MM.1S (cell line): Measurements from ENCODE around the gene SKOR1.

Experiments
- DNase-seq: peaks from one replicate; pipeline ENCODE4 v3.0.0-alpha.2; 2015
- H2AFZ ChIP-seq: fragments of 300-600 bp; sonication (generic); 2 replicates; pipeline ENCODE4 v1.6.0; 2016; ENCODE audit warnings: antibody characterized with exemption, low read length
- H3F3A ChIP-seq: fragments of 300-600 bp; sonication (generic); 2 replicates; pipeline ENCODE4 v1.6.1; 2016; ENCODE audit warnings: mild to moderate bottlenecking, antibody characterized with exemption, low read length, moderate library complexity, mixed read lengths; ENCODE audit not compliant: insufficient read depth
- H3K27ac ChIP-seq: fragments of 300-600 bp; sonication (generic); 2 replicates; pipeline ENCODE4 v1.5.1; 2016; ENCODE audit warnings: mild to moderate bottlenecking, low read length
- H3K27me3 ChIP-seq: fragments of 300-600 bp; sonication (generic); replicated peaks from 2 replicates; pipeline ENCODE4 v1.6.0; 2016; ENCODE audit warnings: low read length; ENCODE audit not compliant: insufficient read depth
- H3K36me3 ChIP-seq: fragments of 300-600 bp; sonication (generic); replicated peaks from 2 replicates; pipeline ENCODE4 v1.6.1; 2016; ENCODE audit warnings: mild to moderate bottlenecking, low read length, mixed read lengths; ENCODE audit not compliant: insufficient read depth
- H3K4me1 ChIP-seq: fragments of 300-600 bp; sonication (generic); 2 replicates; pipeline ENCODE4 v1.6.1; 2016; ENCODE audit warnings: low read length, mixed read lengths
- H3K4me2 ChIP-seq: fragments of 300-600 bp; sonication (generic); 2 replicates; pipeline ENCODE4 v1.6.0; 2016; ENCODE audit warnings: low read depth, low read length
- H3K4me3 ChIP-seq: fragments of 300-600 bp; sonication (generic); 2 replicates; pipeline ENCODE4 v1.5.1; 2016; ENCODE audit warnings: low read length, mixed read lengths
- H3K79me2 ChIP-seq: fragments of 300-600 bp; sonication (generic); 2 replicates; pipeline ENCODE4 v1.6.1; 2016; ENCODE audit warnings: mixed run types, low read length, mixed read lengths
- H3K9ac ChIP-seq: fragments of 300-600 bp; sonication (generic); 2 replicates; pipeline ENCODE4 v1.6.1; 2016; ENCODE audit warnings: low read length, mixed read lengths
- H3K9me2 ChIP-seq: fragments of 300-600 bp; sonication (generic); replicated peaks from 2 replicates; pipeline ENCODE4 v1.6.1; 2016; ENCODE audit warnings: mild to moderate bottlenecking, low read length, mixed read lengths; ENCODE audit not compliant: insufficient read depth
- H3K9me3 ChIP-seq: fragments of 300-600 bp; sonication (generic); replicated peaks from 2 replicates; pipeline ENCODE4 v1.6.1; 2016; ENCODE audit warnings: mild to moderate bottlenecking, low read length, mixed read lengths; ENCODE audit not compliant: insufficient read depth
- H4K20me1 ChIP-seq: fragments of 300-600 bp; sonication (generic); 2 replicates; pipeline ENCODE4 v1.6.1; 2016; ENCODE audit warnings: mild to moderate bottlenecking, low read length, moderate library complexity, mixed read lengths; ENCODE audit not compliant: insufficient read depth
- EZH2 ChIP-seq: fragments of 300-600 bp; sonication (generic); optimal IDR thresholded peaks from 2 replicates; pipeline ENCODE3; 2017; ENCODE audit warnings: low read depth, mild to moderate bottlenecking, antibody characterized with exemption, low read length, mixed read lengths
- EZH2phosphoT487 ChIP-seq: fragments of 300-600 bp; sonication (generic); IDR thresholded peaks from 2 replicates; pipeline ENCODE4 v1.6.1; 2018; ENCODE audit warnings: antibody characterized with exemption, low read length
- TF ChIP-seq, protein P1 (sequence below): fragments of 300-600 bp; sonication (generic); IDR thresholded peaks from 2 replicates; pipeline ENCODE4 v1.5.1; 2016; ENCODE audit warnings: antibody characterized with exemption, low read length, mixed read lengths

SKOR1 gene

DNA sequence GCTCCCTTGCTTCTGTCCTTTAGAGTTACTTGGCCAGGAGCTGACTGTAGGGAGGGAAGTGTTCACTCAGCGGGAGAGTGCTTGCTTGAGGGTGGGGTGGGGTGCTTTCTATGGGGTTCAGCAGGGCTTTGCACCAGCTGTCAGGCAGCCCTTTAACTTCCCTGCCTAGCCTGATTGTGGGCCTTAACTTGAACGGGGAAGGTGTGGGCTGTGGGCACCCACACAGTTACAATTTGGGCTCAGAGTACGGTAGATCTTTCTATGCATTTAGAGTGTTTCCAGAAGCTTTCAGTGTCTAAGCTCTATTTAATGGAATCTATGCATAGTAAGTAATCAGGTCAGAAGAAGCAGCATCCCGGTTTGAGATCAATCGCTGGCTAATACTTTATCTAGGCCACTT lies 48.2 kb upstream of the SKOR1 start:
- no peak overlapping the region for H3K4me3 ChIP-seq
- no peak overlapping the region for H3K4me2 ChIP-seq
- no peak overlapping the region for H3K9ac ChIP-seq
- no peaks in the 10 kb centered on the region for H4K20me1 ChIP-seq
- no peak for TF ChIP-seq EZH2phosphoT487
- no peak for TF ChIP-seq EZH2
- TF ChIP-seq, protein P1, sequence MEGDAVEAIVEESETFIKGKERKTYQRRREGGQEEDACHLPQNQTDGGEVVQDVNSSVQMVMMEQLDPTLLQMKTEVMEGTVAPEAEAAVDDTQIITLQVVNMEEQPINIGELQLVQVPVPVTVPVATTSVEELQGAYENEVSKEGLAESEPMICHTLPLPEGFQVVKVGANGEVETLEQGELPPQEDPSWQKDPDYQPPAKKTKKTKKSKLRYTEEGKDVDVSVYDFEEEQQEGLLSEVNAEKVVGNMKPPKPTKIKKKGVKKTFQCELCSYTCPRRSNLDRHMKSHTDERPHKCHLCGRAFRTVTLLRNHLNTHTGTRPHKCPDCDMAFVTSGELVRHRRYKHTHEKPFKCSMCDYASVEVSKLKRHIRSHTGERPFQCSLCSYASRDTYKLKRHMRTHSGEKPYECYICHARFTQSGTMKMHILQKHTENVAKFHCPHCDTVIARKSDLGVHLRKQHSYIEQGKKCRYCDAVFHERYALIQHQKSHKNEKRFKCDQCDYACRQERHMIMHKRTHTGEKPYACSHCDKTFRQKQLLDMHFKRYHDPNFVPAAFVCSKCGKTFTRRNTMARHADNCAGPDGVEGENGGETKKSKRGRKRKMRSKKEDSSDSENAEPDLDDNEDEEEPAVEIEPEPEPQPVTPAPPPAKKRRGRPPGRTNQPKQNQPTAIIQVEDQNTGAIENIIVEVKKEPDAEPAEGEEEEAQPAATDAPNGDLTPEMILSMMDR = no peak
- no peak overlapping the region for H3K27ac ChIP-seq
- no peak for DNase-seq
- no peaks in the 10 kb centered on the region for H3K9me2 ChIP-seq
- H3K27me3 ChIP-seq = no peaks in the 10 kb centered on the region
- H3K36me3 ChIP-seq = no peaks in the 10 kb centered on the region
- no peaks in the 10 kb centered on the region for H3K9me3 ChIP-seq
- no peaks in the 10 kb centered on the region for H3F3A ChIP-seq
- H3K4me1 ChIP-seq = peaks cover 19% of the 10 kb centered on the region
- H3K79me2 ChIP-seq = no peaks in the 10 kb centered on the region
- no peak overlapping the region for H2AFZ ChIP-seq

DNA sequence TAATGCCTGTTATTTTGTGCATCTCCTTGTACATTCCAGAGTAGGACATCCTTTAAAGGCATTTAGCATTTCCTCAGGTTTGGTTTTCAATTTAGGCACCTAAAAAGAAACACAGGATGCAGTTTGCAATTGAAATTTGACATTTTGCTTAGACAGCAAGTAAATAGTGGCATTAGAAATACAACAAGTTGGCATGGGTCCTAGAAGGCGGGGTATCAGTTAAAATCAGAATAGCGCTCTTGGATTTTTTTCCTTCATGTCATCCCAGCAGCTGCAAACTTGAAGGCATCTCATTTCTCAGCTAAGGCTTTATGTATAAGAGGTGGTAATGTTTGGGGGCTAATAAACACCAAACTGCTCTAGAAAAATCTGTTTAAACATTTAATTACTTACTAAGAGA lies 47.5 kb upstream of the SKOR1 start:
- H3K27ac ChIP-seq = no peak overlapping the region
- H2AFZ ChIP-seq = no peak overlapping the region
- H3K79me2 ChIP-seq = no peaks in the 10 kb centered on the region
- H3K27me3 ChIP-seq = no peaks in the 10 kb centered on the region
- H3K9ac ChIP-seq = no peak overlapping the region
- H3K36me3 ChIP-seq = no peaks in the 10 kb centered on the region
- H3F3A ChIP-seq = peaks cover 7% of the 10 kb centered on the region
- no peaks in the 10 kb centered on the region for H3K9me2 ChIP-seq
- H3K4me1 ChIP-seq = peaks cover 26% of the 10 kb centered on the region
- no peak overlapping the region for H3K4me2 ChIP-seq
- TF ChIP-seq EZH2 (no peak), EZH2phosphoT487 (no peak)
- TF ChIP-seq, protein P1 = no peak
- H4K20me1 ChIP-seq = no peaks in the 10 kb centered on the region
- H3K4me3 ChIP-seq = no peak overlapping the region
- H3K9me3 ChIP-seq = no peaks in the 10 kb centered on the region
- DNase-seq = no peak

DNA sequence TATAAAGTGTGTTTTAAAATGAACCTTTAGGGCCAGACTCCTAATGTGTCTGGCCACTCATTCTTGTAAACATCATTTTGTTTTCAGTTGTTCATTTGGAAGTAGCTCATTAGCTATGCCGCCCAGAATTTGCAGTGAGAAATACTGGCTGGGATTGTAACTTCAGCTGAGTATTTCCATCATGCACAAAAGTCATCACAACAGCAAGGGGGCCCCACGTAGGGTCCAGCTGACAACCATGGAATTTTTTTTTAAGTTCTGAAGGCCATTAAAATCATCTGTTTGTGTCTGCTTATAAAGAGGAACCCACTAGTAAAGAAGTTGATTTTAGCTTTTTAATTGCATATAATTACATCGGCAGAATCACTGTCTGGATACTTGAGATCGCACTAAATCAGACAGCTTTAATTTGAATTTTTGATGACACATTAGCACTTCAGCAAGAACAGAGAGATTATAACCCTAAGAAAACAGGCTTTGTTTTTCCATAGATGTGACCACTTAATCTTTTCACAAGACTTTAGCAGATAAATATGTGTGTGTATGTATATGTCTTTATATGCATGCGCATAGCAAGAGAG lies 46.3 kb upstream of the SKOR1 start:
- Histone ChIP-seq H2AFZ (no peak overlapping the region), H3K4me2 (no peak overlapping the region), H4K20me1 (no peaks in the 10 kb centered on the region), H3K9me3 (no peaks in the 10 kb centered on the region), H3K9me2 (no peaks in the 10 kb centered on the region), H3K27me3 (no peaks in the 10 kb centered on the region), H3K79me2 (no peaks in the 10 kb centered on the region), H3K36me3 (no peaks in the 10 kb centered on the region), H3K27ac (no peak overlapping the region), H3K4me3 (no peak overlapping the region), H3F3A (peaks cover 19% of the 10 kb centered on the region), H3K9ac (no peak overlapping the region), H3K4me1 (peaks cover 30% of the 10 kb centered on the region)
- TF ChIP-seq EZH2phosphoT487 = no peak
- no peak for DNase-seq

DNA sequence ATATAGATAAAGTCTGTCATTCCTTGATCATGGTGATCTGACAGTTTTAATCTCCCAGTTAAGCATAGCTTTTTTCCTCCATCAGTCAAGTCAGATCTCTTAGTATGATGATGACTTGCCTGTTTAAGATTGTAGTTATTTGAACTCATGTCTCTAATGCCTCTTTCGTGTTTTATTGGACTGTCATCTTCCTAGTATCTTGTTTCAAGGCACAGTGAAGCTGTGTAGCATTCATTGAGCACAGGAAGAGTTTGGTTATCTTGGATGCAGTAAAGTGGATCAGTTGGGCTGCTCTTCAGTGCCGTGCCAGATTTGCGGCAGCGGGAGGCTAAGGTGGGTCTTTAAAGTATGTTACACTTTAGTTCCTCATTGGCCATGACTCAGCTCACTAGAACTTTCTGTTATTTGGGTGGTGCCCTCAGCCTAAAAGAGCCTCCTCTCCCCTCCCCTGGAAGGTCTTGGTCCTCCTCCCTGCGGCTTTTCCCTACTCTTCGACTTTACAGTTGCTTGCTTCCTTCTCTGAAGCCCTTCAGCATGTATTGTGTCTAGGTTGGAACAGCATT lies 45.7 kb upstream of the SKOR1 start:
- no peak overlapping the region for H2AFZ ChIP-seq
- H3K27ac ChIP-seq = no peak overlapping the region
- H4K20me1 ChIP-seq = no peaks in the 10 kb centered on the region
- H3K4me3 ChIP-seq = no peak overlapping the region
- H3K27me3 ChIP-seq = no peaks in the 10 kb centered on the region
- H3F3A ChIP-seq = peaks cover 24% of the 10 kb centered on the region
- no peaks in the 10 kb centered on the region for H3K9me2 ChIP-seq
- H3K79me2 ChIP-seq = no peaks in the 10 kb centered on the region
- no peaks in the 10 kb centered on the region for H3K36me3 ChIP-seq
- H3K9ac ChIP-seq = no peak overlapping the region
- no peak for DNase-seq
- peaks cover 32% of the 10 kb centered on the region for H3K4me1 ChIP-seq
- no peak overlapping the region for H3K4me2 ChIP-seq
- TF ChIP-seq EZH2 = no peak
- TF ChIP-seq, protein P1 = no peak
- TF ChIP-seq EZH2phosphoT487 = no peak
- no peaks in the 10 kb centered on the region for H3K9me3 ChIP-seq
